Measurements from ENCODE around the gene MAP3K2. TPM values are rescaled to one million over a fixed set of nuclear protein-coding genes. Genes with fewer than 3 reads are reported as not detected.
A peak's percentile ranks its signal among the peaks of the same experiment; 100 is the strongest.

Gene MAP3K2
- total RNA-seq, 4 donors from 2014 or later = 44.9 to 79.4 (median 52.4) TPM

- ATAC-seq (ENCODE audit: low FRiP score) (no peak), DNase-seq (ENCODE audit: low spot score) (no peak)
- TF ChIP-seq CTCF (IDR thresholded peaks at IDR 0.05) = no peak
Observed at GRCh38 chr2:127347734-127348392, 39.9 kb downstream of the MAP3K2 start.

GRCh38 chr2:127347015-127347414 lies 40.8 kb downstream of the MAP3K2 start:
- no peak for ATAC-seq (ENCODE audit: low FRiP score)
- no peak for TF ChIP-seq CTCF (IDR thresholded peaks at IDR 0.05)
- DNase-seq (ENCODE audit: low spot score) = no peak

- TF ChIP-seq CTCF (IDR thresholded peaks at IDR 0.05) = no peak
- DNase-seq (ENCODE audit: low spot score) (no peak), ATAC-seq (ENCODE audit: low FRiP score) (no peak)
Observed at GRCh38 chr2:127343277-127343676, 44.5 kb downstream of the MAP3K2 start.

- ATAC-seq (ENCODE audit: low FRiP score) (no peak), DNase-seq (ENCODE audit: low spot score) (no peak)
- no peak for TF ChIP-seq CTCF (IDR thresholded peaks at IDR 0.05)
Observed at GRCh38 chr2:127342101-127342500, 45.7 kb downstream of the MAP3K2 start.

GRCh38 chr2:127332335-127332734 lies 55.4 kb downstream of the MAP3K2 start:
- DNase-seq (ENCODE audit: low spot score) (no peak), ATAC-seq (ENCODE audit: low FRiP score) (no peak)

GRCh38 chr2:127330753-127331152 lies 57.0 kb downstream of the MAP3K2 start:
- no peak for ATAC-seq (ENCODE audit: low FRiP score)
- no peak for DNase-seq (ENCODE audit: low spot score)
- TF ChIP-seq CTCF (IDR thresholded peaks at IDR 0.05) = no peak

More at GRCh38 chr2:127332335-127332734, 55.4 kb downstream of the MAP3K2 start:
- no peak for TF ChIP-seq CTCF (IDR thresholded peaks at IDR 0.05)

- DNase-seq (ENCODE audit: low spot score) (no peak), ATAC-seq (ENCODE audit: low FRiP score) (peak; percentile 66)
- TF ChIP-seq CTCF (IDR thresholded peaks at IDR 0.05) = no peak
Observed at GRCh38 chr2:127326289-127326945, 61.4 kb downstream of the MAP3K2 start.
